B cell (primary cell): ENCODE results near the gene MYL4. TPM values are rescaled to one million over a fixed set of nuclear protein-coding genes. Genes with fewer than 3 reads are reported as not detected.
A peak's percentile ranks its signal among the peaks of the same experiment; 100 is the strongest.

ENCODE experiments used
- ATAC-seq: fragments of 200-7000 bp; cut with Tn5 transposase; one replicate; pipeline ENCODE4 v1.10.0; 2021; ENCODE audit warnings: low read depth, mild to moderate bottlenecking, moderate number of reproducible peaks, moderate library complexity
- CTCF ChIA-PET: fragments of 350-600 bp; sonication (Branson Sonifier 250); formaldehyde crosslinking; loops from one replicate; lab custom pipeline; 2021; ENCODE audit warnings: antibody characterized with exemption, inconsistent platforms; lab: Charles Lee
- POLR2A ChIA-PET: fragments of 350-600 bp; sonication (Branson Sonifier 250); formaldehyde crosslinking; loops from one replicate; lab custom pipeline; 2021; ENCODE audit warnings: antibody characterized with exemption; lab: Charles Lee
- DNase-seq: peaks from one replicate; pipeline ENCODE4 v3.0.0; 2013
- H2AFZ ChIP-seq: 2 replicates; pipeline ENCODE4 v1.6.1; 2012; ENCODE audit warnings: mild to moderate bottlenecking, low read depth, low read length; ENCODE audit not compliant: insufficient read depth, poor library complexity, severe bottlenecking
- H3K27ac ChIP-seq, 2 donors: 1 replicate in 1 of 2; 2 replicates in 1 of 2; pipeline ENCODE4 v1.5.1; 2012 to 2013; ENCODE audit warnings: low read length in 2 of 2, mild to moderate bottlenecking in 2 of 2, moderate library complexity in 1 of 2
- H3K27me3 ChIP-seq, 4 experiments: fragments of 200-600 bp in 1 of 4; sonication (generic) in 1 of 4; replicated peaks in 1 of 4; 1 replicate in 2 of 4; 2 replicates in 2 of 4; pipeline versions ENCODE4 v1.6.1 to v1.7.0; 2013 to 2016; ENCODE audit warnings: low read length in 3 of 4, mild to moderate bottlenecking in 2 of 4, mixed read lengths in 1 of 4, moderate library complexity in 1 of 4; ENCODE audit not compliant: insufficient read depth in 4 of 4, control insufficient read depth in 3 of 4; ENCODE audit errors: control extremely low read depth in 1 of 4
- H3K36me3 ChIP-seq, 2 experiments: replicated peaks in 1 of 2; 1 replicate in 1 of 2; 2 replicates in 1 of 2; pipeline versions ENCODE4 v1.6.1 to v1.7.1; 2013; ENCODE audit warnings: low read length in 1 of 2; ENCODE audit not compliant: insufficient read depth in 2 of 2, control insufficient read depth in 1 of 2; ENCODE audit errors: control extremely low read depth in 1 of 2, extremely low read depth in 1 of 2
- H3K4me1 ChIP-seq, 2 donors: fragments of 200-600 bp in 1 of 2; sonication (generic) in 1 of 2; 1 replicate in 1 of 2; 2 replicates in 1 of 2; pipeline versions ENCODE4 v1.5.1 to v1.6.1; 2013 to 2017; ENCODE audit warnings: low read length in 2 of 2; ENCODE audit not compliant: control insufficient read depth in 2 of 2, insufficient read depth in 2 of 2
- H3K4me2 ChIP-seq: replicated peaks from 2 replicates; pipeline ENCODE3; 2012; ENCODE audit warnings: mild to moderate bottlenecking, low read depth, low read length; ENCODE audit not compliant: poor library complexity, severe bottlenecking
- H3K4me3 ChIP-seq, 5 experiments: fragments of 200-600 bp in 1 of 5; sonication (generic) in 1 of 5; 1 replicate in 3 of 5; 2 replicates in 2 of 5; pipeline versions ENCODE4 v1.5.1 to v1.7.0; 2011 to 2016; ENCODE audit warnings: low read length in 4 of 5, mild to moderate bottlenecking in 4 of 5, low read depth in 2 of 5, control low read depth in 1 of 5, moderate library complexity in 1 of 5; ENCODE audit not compliant: insufficient read depth in 1 of 5; ENCODE audit errors: control extremely low read depth in 1 of 5, extremely low read depth in 1 of 5
- H3K79me2 ChIP-seq: fragments of 200-600 bp; sonication (generic); one replicate; pipeline ENCODE4 v1.6.0; 2016; ENCODE audit warnings: low read length; ENCODE audit not compliant: control insufficient read depth, insufficient read depth
- H3K9ac ChIP-seq: fragments of 200-600 bp; sonication (generic); 2 replicates; pipeline ENCODE4 v1.6.1; 2017; ENCODE audit warnings: mild to moderate bottlenecking, low read length, moderate library complexity
- H3K9me3 ChIP-seq, 3 donors: one replicate each; pipeline versions ENCODE4 v1.6.1 to v1.7.1; 2013; ENCODE audit warnings: low read length in 2 of 3; ENCODE audit not compliant: control insufficient read depth in 2 of 3, insufficient read depth in 1 of 3; ENCODE audit errors: control extremely low read depth in 1 of 3
- H4K20me1 ChIP-seq: 2 replicates; pipeline ENCODE4 v1.6.0; 2012; ENCODE audit warnings: mild to moderate bottlenecking, low read length; ENCODE audit not compliant: insufficient read depth, control insufficient read depth, poor library complexity, severe bottlenecking
- H3K27ac Mint-ChIP-seq: one replicate; pipeline ENCODE4 v1.8.0; 2021; ENCODE audit warnings: mixed read lengths
- H3K27me3 Mint-ChIP-seq: one replicate; pipeline ENCODE4 v1.8.0; 2021; ENCODE audit warnings: mixed read lengths
- H3K4me1 Mint-ChIP-seq: one replicate; pipeline ENCODE4 v1.8.0; 2021; ENCODE audit warnings: mixed read lengths
- H3K4me3 Mint-ChIP-seq: one replicate; pipeline ENCODE4 v1.8.0; 2021; ENCODE audit warnings: mixed read lengths
- H3K9me3 Mint-ChIP-seq: one replicate; pipeline ENCODE4 v1.8.0; 2022; ENCODE audit warnings: mixed read lengths; ENCODE audit not compliant: insufficient read depth
- EZH2 ChIP-seq: IDR thresholded peaks from 2 replicates; pipeline ENCODE4 v1.6.1; 2012; ENCODE audit warnings: borderline replicate concordance, low read depth, mild to moderate bottlenecking, moderate library complexity, low read length; ENCODE audit not compliant: insufficient read depth, poor library complexity, severe bottlenecking
- WGBS: methylation state at CpG from one replicate; pipeline ENCODE4 v1.1.5; 2013; ENCODE audit warnings: missing lambda C conversion rate; ENCODE audit not compliant: insufficient coverage; 5-methylcytosine and 5-hydroxymethylcytosine counted together
- intact Hi-C: fragments of 100-400 bp; cut with micrococcal nuclease; formaldehyde crosslinking; loops from one replicate; pipeline ENCODE4 v1.10.0; 2022
- polyA plus RNA-seq: library from polyadenylated mRNA; depleted of rRNA; stranded (reverse); fragments of >200 nt; gene quantifications from 2 replicates; pipeline ENCODE4 v1.2.3, GENCODE V29; 2012
- total RNA-seq, 2 donors: library from RNA; stranded (reverse); fragments of 120-200 nt in 1 of 2; gene quantifications; 1 replicate in 1 of 2; 2 replicates in 1 of 2; pipeline versions ENCODE4 v1.2.3 to v1.2.4, GENCODE V29; 2013 to 2022
- TF ChIP-seq, protein P1 (sequence below): fragments of 200-600 bp; IDR thresholded peaks from one replicate; pipeline ENCODE4 v1.8.0; 2022; ENCODE audit warnings: antibody characterized with exemption, mild to moderate bottlenecking

Gene MYL4
- total and polyA plus RNA-seq, 2 donors (not counting 1 experiment from before 2014, with no cell fraction given), result 0.16 to 0.42 TPM

DNA sequence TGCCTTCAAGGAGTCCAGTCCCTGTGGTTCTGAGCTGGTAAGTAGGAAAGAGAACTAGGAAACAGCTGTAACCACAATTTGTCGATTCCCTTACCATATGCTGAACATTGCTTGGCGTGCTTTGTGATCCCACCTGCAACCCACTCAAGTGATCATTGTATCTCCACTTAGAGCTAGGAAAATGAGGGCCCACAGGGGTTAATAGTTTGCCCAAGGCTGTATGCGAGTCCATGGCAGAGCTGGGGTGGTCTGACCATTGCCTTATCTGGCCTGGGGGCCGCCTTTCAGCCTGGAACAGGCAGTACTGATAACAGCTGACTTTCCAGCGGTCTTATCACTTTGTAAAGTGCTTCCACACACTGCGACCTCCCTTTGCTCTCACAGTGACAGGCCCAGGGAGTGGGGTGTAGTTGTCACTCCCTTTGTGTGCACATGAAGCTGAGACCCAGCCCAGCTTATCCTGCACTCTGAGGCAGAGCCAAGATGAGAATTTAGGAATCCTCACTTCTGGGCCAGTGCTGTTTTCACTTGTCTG lies 9.8 kb downstream of the MYL4 start:
- Mint-ChIP-seq H3K4me1 (peaks cover 41% of the 10 kb centered on the region), H3K27ac (no peak overlapping the region), H3K27me3 (no peaks in the 10 kb centered on the region), H3K4me3 (peak overlapping the region; percentile 23), H3K9me3 (no peaks in the 10 kb centered on the region)
- TF ChIP-seq EZH2, result no peak
- TF ChIP-seq, protein P1, sequence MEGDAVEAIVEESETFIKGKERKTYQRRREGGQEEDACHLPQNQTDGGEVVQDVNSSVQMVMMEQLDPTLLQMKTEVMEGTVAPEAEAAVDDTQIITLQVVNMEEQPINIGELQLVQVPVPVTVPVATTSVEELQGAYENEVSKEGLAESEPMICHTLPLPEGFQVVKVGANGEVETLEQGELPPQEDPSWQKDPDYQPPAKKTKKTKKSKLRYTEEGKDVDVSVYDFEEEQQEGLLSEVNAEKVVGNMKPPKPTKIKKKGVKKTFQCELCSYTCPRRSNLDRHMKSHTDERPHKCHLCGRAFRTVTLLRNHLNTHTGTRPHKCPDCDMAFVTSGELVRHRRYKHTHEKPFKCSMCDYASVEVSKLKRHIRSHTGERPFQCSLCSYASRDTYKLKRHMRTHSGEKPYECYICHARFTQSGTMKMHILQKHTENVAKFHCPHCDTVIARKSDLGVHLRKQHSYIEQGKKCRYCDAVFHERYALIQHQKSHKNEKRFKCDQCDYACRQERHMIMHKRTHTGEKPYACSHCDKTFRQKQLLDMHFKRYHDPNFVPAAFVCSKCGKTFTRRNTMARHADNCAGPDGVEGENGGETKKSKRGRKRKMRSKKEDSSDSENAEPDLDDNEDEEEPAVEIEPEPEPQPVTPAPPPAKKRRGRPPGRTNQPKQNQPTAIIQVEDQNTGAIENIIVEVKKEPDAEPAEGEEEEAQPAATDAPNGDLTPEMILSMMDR, result no peak
- ATAC-seq (peak; percentile 44), DNase-seq (peak; percentile 43)
- Histone ChIP-seq H3K4me1 (peaks cover 37 to 49% of the 10 kb centered on the region in 2 donors), H2AFZ (peak overlapping the region; percentile 4), H3K36me3 (no peaks in the 10 kb centered on the region), H3K27me3 (no peaks in the 10 kb centered on the region), H3K9ac (no peak overlapping the region), H3K27ac (no peak overlapping the region), H4K20me1 (no peaks in the 10 kb centered on the region), H3K4me3 (no peak overlapping the region), H3K79me2 (no peaks in the 10 kb centered on the region), H3K9me3 (peaks cover 0 to 9% (median 0%) of the 10 kb centered on the region in 3 donors), H3K4me2 (peak overlapping the region; percentile 53)
- CTCF ChIA-PET, result interaction anchor here (0.8 to 3.6 kb wide), 5 partner anchors 10 to 97 kb away, joined by 3 to 27 read pairs (median 4); no protein-coding TSS in a partner anchor
- POLR2A ChIA-PET, result interaction anchor here (0.6 kb wide), 1 partner anchor 106 kb away, joined by 4 read pairs; no protein-coding TSS in a partner anchor
- 36% methylated on average over 3 of the region's 6 CpGs for WGBS
- intact Hi-C loops, result no loop called here
